Measurements from ENCODE around the gene ACLY.

ACLY gene

DNA sequence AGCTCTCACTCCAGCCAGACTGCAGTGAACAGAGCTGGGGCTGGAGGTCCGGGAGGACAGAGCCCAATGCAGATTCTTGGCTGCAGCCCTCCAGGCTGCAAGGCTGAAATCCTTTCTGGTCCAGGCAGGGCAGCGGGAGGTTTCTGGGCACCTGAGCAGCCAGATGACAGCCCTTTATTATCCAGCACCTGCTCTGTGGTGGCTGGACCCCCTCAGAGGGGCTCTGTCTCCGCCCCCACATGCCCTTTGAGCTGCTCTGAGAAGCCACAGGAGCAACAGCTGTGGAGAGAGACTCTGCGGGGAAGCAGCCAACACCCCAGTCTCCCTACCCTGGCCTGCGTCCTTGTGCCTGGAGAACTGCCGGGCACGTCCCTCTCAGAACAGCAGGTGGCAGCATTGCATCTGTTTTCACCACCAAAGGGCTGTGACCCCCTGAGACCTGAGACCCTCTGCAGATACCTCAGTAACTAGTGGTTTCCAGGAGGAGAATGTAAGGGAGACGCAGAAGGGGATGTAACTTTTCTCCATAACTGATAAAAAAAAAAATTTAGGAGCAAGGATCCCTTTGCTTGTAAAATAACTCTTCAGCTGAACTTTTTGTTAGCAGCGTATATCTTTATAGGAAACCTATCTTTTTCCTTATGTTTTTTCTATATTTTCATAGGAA, 44.1 kb upstream of the ACLY start:
- TF ChIP-seq, protein P1, sequence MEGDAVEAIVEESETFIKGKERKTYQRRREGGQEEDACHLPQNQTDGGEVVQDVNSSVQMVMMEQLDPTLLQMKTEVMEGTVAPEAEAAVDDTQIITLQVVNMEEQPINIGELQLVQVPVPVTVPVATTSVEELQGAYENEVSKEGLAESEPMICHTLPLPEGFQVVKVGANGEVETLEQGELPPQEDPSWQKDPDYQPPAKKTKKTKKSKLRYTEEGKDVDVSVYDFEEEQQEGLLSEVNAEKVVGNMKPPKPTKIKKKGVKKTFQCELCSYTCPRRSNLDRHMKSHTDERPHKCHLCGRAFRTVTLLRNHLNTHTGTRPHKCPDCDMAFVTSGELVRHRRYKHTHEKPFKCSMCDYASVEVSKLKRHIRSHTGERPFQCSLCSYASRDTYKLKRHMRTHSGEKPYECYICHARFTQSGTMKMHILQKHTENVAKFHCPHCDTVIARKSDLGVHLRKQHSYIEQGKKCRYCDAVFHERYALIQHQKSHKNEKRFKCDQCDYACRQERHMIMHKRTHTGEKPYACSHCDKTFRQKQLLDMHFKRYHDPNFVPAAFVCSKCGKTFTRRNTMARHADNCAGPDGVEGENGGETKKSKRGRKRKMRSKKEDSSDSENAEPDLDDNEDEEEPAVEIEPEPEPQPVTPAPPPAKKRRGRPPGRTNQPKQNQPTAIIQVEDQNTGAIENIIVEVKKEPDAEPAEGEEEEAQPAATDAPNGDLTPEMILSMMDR (IDR thresholded peaks at IDR 0.05; ENCODE audit: low read depth, low read length): peak; percentile 88
- peak; percentile 59 for DNase-seq (ENCODE audit: low read depth, low spot score)
- no peak overlapping the region for H3K4me3 ChIP-seq (ENCODE audit: low read depth, low read length)
- in situ Hi-C loops (cut with HindIII; ENCODE audit: low sequenced_read_pairs): no loop called here

DNA sequence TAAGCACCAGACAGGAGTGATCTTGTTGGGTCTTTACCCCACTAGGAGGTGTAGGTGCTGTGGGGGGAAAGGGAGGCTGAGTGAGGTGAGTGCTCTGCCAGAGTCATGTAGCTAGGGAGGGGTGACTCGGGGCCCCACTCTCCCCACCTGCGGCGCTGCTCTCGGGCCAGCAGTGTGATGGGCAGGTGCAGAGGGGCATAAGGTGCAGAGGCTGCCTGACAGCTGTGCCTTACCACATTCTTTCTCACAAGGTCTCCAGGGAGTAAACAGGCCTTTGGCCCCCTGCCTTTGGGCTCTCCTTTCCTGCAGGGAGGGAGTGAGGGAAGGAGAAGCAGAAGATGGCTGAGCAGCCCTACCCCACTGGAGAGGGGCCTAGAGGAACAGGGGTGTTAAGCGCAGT, 43.4 kb upstream of the ACLY start:
- DNase-seq (ENCODE audit: low read depth, low spot score): no peak
- no peak overlapping the region for H3K4me3 ChIP-seq (ENCODE audit: low read depth, low read length)
- in situ Hi-C loops (cut with HindIII; ENCODE audit: low sequenced_read_pairs): no loop called here
- TF ChIP-seq, protein P1 (IDR thresholded peaks at IDR 0.05; ENCODE audit: low read depth, low read length): no peak

DNA sequence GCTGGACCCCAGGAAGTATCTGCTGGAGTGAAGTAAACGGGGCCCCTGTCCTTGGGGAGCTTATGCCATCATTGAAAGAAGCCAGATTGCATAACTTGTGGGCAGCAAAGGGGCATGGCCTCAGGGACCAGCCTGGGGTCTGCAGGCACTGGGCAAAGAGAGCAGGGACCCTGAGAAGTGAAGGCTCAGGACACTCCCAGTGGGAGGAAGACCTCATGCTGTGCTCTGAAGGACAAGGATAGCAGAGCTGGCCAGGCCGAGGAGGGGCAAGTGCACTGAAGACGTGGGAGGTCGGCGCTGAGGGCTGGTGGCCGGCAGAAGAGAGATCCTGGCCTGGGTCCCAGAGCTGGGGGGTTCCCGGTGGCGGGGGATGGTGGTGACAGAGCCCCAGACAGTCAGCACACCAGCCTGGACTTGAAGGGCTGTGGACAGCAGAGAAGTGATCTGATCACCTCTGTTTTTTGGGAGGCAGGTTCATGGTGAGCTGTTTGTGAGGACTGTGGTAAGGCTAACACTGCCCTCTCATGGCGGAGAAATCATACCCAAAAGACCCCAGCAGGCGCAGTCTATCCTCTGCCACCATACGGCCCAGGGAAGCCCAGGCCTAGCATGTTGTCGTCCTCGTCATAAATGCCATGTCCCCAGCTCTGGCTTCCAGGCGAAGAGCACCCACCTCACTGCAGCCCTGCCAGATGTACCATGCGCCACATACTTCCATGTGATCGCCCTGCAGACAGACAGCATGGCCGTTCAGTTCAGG, 40.8 kb upstream of the ACLY start:
- DNase-seq (ENCODE audit: low read depth, low spot score): peak; percentile 50
- in situ Hi-C loops (cut with HindIII; ENCODE audit: low sequenced_read_pairs): no loop called here

DNA sequence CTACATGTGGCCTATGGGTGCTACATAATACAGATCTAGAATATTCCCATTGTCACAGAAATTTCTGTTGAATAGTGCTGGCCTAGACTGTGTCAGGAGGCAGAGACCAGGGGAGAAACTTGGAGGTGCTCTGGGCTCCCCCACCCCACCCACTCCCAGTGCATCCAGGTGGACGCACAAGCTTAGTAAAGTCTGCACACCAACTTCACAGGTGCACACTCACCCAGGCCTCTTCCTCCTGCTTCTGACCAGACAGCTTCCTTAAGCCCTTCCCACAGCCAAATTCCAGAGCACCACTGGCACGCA, 40.2 kb upstream of the ACLY start:
- in situ Hi-C loops (cut with HindIII; ENCODE audit: low sequenced_read_pairs): no loop called here
- no peak for DNase-seq (ENCODE audit: low read depth, low spot score)
- H3K4me3 ChIP-seq (ENCODE audit: low read depth, low read length): no peak overlapping the region
- TF ChIP-seq, protein P1 (IDR thresholded peaks at IDR 0.05; ENCODE audit: low read depth, low read length): no peak

More for the DNA sequence above, 40.8 kb upstream of the ACLY start:
- H3K4me3 ChIP-seq (ENCODE audit: low read depth, low read length): no peak overlapping the region
- TF ChIP-seq, protein P1 (IDR thresholded peaks at IDR 0.05; ENCODE audit: low read depth, low read length): peak; percentile 56

DNA sequence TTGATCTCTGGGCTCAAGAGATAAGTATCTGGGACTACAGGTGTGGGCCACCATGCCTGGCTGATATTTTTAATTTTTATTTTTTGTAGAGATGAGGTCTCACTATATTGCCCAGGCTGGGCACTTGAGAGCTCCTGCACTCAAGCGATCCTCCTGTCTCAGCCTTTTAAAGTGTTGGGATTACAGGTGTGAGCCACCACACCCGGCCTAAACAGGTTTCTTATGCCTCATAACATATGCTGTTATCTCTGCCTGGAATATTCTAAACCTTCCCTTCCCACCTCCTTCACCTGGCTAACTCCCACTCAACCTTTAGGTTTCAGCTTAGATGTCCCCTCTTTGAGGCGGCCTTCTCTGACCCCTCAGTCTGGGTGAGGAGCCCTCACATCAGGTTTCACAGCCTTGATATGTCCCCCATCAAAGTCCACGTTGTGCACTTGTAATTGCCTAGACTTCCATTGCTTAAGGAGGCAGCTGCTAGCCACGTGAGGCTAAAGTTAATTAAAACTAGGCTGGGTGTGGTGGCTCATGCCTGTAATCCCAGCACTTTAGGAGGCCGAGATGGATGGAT, 39.2 kb upstream of the ACLY start:
- DNase-seq (ENCODE audit: low read depth, low spot score): no peak
- no peak overlapping the region for H3K4me3 ChIP-seq (ENCODE audit: low read depth, low read length)
- TF ChIP-seq, protein P1 (IDR thresholded peaks at IDR 0.05; ENCODE audit: low read depth, low read length): no peak
- in situ Hi-C loops (cut with HindIII; ENCODE audit: low sequenced_read_pairs): no loop called here

DNA sequence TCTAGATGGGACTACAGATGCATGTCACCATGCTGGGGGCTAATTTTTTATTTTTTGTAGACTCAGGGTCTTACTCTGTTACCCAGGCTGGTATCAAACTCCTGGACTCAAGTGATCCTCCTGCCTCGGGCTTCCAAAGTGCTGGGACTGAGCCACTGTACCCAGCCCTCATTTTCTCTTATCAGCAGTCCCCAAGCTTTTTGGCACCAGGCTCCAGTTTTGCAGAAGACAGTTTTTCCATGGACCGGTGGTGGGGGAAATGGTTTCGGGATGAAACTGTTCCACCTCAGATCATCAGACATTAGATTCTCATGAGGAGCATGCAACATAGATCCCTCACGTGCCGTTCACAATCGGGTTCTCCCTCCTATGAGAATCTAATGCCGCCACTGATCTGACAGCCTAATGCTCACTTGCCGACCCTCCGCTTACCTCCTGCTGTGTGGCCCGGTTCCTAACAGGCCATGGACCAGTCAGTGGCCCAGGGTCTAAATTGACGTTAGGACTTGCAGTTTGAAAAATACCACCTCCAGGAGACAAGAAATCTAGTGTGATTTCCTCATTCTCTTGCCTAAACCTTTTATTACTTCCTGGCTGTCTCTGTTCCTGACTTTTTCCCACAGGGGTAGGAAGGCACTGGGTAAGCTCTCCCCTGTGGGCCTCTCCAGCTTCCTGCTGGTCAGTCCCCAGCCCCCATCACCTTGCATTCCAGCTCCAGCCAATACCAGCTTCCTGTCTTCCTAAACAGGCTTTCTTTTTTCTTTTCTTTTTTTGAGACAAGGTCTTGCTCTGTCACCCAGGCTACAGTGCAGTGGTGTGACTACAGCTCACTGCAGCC, 38.5 kb upstream of the ACLY start:
- TF ChIP-seq, protein P1 (IDR thresholded peaks at IDR 0.05; ENCODE audit: low read depth, low read length): no peak
- in situ Hi-C loops (cut with HindIII; ENCODE audit: low sequenced_read_pairs): no loop called here
- no peak overlapping the region for H3K4me3 ChIP-seq (ENCODE audit: low read depth, low read length)
- no peak for DNase-seq (ENCODE audit: low read depth, low spot score)

All from astrocyte of the spinal cord (primary cell).